Erythroblast (primary cell): ENCODE results near the gene TFDP1.

Experiments used
- GATA1 ChIP-seq: IDR thresholded peaks from 2 replicates; pipeline ENCODE4 v1.6.1; 2011; ENCODE audit warnings: low read depth, mild to moderate bottlenecking, control low read depth, low read length, moderate library complexity
- POLR2A ChIP-seq: IDR thresholded peaks from 2 replicates; pipeline ENCODE4 v1.6.1; 2011; ENCODE audit warnings: mild to moderate bottlenecking, low read length

GRCh38 chr13:113609616-113610015, 25.1 kb downstream of the TFDP1 start:
- TF ChIP-seq POLR2A (no peak), GATA1 (no peak)
